Activated T-cell treated with anti-CD3 and anti-CD28 coated beads for 48 hours (primary cell): ENCODE data around the gene PTGER1.

Experiments
- DNase-seq: peaks from one replicate; pipeline ENCODE4 v3.0.0-alpha.2; 2020; ENCODE audit warnings: low read depth

PTGER1 gene

DNA sequence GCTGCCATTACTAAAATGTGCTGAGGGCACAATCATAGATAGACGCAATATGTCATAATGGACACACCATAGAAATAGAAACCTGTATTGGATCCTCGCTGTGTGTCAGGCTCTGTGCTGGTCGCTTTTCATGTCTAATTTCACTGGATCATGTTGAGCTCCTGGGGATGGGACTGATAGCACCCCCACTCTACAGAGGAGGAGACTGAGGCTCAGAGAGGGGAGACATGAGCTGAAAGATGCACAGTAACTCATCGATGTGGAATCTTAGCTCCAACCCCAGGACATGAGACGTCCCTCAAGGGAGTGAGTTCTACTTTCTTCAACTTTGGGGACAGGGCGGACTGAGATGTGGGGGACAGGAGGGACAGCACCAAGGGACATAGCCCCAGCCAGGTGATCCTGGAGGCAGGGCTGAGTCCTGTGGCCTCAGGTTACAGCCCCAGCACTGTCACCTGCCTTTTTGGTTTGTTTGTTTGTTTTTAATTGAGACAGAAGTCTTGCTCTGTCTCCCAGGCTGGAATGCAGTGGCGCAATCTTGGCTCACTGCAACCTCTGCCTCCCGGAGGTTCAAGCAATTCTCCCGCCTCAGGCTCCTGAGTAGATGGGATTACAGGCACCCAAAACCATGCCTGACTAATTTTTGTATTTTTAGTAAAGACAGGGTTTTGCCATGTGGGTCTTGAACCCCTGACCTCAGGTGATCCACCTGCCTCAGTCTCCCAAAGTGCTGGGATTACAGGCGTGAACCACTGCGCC lies 27.4 kb upstream of the PTGER1 start:
- DNase-seq = no peak

DNA sequence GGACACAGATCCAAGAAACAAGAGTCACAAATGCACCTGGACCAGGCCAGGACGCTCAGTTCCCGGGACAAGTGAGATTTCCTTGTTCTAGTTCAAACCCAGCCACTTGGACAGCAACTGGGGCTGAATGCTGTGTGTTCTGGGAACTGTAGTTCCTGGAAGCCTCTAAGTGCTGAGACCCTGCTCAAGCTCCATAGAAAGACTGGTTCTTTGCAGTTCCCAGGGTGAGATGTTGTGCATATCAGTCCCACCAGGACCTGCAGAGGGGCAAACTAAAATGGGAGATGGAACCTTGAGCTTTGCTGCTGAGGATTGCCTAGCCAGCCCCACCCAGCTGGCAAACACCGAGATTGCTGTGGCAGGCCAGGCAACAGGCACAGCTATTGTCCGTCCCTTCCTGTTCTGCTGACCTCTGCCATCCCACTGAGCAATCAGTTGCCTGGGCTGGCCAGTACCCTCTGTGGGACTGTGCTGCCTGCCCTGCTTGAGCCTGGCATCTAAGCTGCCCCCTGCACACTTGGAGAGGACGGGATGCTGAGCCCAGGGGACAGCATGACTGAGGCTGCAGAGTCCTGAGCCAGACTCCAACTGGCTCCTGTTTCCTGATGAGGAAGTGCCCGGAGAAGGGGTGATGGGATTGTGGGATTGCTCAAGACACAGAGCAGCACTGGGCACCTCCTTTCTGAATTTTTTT lies 22.2 kb upstream of the PTGER1 start:
- no peak for DNase-seq

DNA sequence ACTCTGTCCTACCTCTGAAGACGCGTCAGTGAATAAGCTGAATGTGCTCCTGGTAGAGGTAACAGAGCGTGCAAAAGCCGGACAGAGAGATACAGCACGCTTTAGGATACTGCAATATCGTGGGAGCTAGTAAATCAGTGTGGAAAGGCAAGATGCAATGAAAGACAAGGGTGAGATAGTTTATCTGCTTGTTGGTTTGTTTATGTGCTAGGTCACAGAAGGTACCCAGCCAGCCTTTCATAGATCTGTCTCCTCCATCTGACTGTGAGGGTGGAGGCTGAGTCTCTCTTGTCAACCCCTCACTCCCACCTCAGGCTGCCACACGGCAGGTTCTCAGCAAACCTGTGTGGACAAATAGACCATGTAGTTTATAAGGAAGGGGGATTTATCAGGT lies 21.7 kb upstream of the PTGER1 start:
- DNase-seq = no peak

DNA sequence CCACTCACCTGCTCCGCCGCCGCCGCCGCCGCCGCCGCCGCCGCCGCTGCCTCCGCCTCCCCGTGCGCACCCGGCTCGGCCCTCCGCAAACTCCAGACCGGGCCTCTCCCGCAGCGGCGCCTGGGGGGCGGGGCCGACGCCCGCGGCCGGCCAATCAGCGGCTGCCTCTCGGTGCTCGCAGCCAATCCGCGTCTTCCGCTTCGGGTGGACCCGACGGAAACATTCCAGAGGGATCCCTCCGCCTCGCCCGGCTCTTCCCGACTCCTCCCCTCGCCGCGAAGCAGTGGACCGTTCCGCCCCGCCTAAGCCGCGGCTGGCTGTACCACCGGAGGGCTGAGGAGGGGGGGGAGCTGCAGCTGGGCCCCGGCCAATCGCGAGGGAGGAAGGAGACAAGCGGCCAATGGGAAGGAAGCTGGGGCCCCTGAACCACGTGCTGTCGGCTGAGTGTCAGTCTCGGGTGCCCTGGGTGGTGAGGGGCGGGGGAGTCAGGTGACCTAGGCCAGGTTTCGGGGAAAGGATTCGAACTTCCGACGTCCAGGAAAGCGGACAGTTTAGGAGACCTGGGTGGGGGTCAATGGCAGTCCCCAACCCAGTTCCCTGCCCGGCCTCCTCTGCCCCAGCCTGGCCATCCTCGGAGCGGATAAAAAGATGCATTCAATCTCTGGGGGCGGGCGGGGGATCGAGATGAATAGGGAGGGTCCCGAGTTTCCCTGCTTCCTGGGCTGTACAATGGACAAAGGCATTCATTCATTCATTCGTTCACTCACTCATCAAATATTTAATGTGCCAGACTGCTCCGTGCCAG lies 21.1 kb upstream of the PTGER1 start, which contains the start of gene GIPC1:
Gene GIPC1 (minus strand): TSS at position 99 of the 805 bp plus-strand sequence. CDS start 13,151 bp downstream, outside the sequence.
- peak; percentile 86 for DNase-seq

DNA sequence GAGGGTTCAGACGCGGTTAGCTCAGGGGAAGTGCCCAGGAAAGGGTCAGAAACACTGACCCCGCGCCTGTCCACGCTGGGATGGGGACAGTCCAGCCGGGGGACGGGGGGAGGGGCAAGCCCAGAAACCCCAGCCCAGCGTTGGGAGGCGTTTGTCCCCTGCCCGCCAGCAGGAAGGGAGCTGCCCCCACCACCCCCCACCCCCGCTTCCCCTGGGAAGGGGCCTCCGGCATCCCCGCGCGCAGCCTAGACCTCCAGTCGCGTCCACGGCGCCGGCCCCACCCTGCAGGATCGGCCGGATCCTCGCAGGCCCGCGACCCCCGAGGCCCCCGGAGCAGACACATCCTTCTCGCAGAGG lies 20.5 kb upstream of the PTGER1 start:
- no peak for DNase-seq

DNA sequence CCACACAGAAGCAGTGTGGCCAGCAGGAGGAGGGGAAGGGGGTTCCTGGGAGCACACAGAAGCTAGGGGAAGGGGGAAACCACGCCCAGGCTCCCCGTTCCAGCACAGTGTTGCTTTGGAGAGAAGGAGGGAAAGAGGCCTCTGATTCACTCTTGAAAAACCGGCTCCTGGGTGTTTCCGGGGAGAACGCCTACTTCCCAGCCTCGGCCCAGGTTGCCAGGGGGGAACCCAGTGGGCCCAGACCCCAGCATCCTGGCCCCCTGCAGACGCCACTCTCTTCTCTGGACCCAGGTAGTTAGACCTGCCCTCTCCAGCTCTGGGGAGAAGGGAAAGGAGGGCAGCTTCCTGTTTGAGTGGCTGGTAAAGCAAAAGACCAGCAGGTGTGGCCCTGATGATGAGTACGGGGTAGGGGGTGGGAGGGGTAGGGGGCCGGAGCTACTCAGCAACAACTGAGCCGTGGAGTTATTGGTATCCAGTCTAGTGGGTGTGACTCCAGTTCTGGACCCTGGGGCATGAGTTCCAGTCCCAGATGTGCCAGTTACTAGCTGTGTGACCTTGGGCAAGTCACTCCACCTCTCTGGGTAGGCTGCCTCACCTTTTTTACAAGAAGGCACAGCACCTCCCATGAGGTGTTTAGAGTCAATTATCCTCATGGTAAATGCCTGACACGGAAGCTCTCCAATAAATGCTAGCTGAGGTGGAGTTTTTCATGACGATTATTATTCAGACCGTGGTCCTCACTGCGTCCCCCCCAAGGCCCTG lies 19.9 kb upstream of the PTGER1 start:
- DNase-seq = no peak

DNA sequence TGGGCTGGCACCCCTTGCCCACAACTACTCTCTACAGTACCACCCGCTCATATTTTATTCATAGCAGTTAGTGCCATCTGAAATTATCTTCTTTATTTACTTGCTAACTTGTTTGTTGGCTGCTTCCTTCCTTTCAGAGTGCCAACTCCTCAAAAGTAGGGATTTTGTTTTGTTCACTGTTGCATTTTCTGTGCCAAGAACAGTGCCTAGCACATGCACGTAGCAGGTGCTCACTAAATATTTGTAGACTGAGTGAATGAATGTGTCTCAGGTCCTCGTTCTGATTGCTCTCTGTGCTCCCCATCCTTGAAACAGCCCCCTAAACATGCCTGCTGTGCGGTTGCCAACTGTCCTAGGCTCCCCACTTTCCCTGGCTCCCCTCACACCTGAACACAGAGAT lies 19.3 kb upstream of the PTGER1 start:
- no peak for DNase-seq

DNA sequence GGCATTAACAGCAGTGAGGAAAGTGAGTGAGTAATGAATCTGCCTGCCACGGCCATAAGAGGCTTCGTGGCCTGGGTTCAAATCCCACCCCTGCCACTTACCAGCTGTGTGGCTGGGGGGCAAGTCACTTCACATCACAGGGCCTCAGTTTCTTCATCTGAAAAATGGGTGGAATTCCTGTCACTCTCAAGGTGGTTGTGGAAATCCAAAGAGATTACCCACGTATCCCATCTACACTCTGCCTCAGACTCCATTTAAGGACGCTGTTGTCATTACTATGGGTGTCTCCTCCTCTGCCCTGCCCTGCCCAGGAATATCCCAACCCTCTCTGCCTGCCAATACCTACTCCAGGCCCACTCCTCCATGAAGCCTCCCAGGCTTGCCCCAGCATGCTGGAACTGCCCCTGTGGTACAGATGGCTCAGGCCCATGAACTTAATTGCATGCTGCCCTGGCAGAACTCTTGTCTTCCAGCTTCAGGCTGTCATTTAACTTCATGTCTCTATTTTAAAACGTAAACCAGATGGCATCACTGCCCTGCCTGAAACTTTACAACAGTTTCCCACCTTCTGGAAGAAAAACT lies 17.7 kb upstream of the PTGER1 start:
- no peak for DNase-seq

DNA sequence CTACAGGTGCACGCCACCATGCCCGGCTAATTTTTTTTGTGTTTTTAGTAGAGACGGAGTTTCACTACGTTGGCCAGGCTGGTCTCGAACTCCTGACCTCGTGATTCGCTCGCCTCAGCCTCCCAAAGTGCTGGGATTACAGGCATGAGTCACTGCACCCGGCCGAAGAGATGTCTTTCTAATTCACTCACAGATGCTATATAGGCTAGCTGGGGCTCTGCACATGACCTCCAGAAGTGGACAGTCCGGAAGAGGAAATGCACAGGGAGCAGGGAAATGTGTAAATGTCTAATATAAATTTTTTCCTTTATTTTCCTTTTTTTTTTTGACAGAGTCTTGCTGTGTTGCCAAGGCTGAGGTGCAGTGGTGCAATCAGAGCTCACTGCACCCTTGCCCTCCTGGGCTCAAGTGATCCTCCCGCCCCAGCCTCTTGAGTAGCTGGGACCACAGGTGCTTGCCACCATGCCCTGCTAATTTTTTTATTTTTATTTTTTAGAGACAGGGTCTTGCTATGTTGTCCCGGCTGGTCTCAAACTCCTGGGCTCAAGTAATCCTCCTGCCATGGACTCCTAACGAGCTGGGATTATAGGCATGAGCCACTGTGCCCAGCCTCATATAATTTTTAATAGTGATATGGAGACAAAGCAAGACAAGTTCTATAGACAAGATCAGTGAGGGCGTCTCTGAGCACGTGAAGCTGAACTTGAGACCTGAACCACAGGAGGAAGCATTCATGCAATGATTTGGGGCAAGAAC lies 12.4 kb upstream of the PTGER1 start:
- no peak for DNase-seq

DNA sequence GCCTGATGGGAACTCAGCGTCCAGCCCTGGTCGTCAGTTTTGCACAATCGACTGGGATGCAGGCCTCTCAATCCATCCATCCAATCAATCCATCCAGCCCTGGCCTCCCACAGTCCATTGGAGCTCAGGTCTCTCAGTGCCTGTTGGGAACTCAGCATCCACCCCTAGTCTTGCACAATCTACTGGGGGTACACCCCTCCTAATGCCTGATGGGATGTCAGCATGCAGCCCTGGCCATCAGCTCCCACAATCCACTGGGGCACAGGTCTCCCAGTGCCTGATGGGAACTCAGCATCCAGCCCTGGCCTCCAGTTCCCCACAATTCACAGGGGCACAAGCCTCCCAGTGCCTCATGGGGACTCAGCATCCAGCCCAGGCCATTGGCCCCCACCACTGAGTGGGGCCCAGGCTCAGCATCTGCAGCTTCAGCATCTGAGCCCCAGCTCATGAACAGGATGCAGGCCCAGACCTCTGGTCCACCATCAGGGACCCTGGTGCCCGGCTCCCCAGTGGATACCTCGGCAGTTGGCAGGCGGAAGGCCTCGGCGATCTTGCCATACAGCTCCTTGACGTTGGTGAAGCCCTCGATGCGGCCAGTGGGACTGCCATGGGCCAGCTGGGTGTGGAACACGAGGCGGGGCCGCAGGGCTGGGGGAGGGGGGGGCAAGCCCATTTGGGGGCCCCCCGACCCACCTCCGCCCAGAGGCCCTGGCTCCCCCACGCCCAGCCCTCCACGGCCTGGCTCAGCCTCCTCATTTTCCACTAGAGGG lies 7.2 kb upstream of the PTGER1 start:
- DNase-seq = no peak

DNA sequence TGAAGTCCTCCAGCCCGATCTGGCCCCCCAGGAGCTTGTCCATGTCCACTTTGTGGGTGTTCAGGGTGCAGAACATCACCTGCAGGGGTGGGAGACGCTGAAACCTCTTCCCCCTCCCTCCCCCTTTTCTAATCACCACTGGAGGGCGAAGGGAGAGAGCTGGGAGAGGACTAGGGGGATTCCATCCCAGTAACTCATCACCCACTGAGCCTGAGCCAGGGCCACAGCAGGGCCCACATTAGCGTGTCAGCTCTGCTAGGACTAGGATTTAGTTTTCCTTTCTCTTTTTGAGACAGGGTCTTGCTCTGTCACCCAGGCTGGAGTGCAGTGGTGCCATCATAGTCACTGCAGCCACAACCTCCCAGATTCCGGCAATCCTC lies 5.5 kb upstream of the PTGER1 start:
- DNase-seq = no peak

DNA sequence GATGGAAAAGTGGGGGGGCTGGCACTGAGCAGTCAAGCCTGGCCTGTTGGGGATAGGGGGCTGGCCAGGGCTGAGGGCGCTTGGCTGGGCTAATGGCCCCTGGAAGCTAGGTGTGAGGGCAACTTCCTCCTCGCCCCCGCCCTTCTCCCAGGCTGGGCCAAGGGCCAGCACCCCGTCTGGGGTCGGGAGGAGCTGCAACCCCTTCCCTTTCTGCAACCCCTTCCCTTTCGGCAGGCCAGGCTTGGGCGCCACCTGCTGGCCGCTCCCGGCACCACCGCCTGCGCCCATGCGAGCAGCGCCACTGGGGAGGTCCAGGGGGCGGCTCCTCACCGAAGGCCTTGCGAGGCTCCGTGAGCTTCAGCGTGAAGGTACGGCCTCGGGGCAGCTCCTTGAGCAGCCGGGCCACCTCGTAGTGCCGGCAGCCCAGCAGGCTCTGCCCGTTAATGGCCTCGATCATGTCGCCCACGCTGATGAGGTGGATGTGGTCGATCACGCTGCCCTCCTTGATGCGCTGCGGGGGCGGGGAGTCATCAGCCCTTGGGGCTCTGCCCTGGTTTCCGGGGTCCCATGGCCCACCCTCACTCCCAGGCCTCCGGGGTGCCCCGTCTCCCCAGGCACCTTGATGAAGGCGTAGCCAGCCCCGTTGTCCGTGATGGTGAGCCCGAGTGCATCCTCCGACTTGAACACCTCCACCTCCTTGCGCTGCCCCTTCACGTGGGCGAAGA lies 5.0 kb upstream of the PTGER1 start:
- DNase-seq = peak; percentile 75

DNA sequence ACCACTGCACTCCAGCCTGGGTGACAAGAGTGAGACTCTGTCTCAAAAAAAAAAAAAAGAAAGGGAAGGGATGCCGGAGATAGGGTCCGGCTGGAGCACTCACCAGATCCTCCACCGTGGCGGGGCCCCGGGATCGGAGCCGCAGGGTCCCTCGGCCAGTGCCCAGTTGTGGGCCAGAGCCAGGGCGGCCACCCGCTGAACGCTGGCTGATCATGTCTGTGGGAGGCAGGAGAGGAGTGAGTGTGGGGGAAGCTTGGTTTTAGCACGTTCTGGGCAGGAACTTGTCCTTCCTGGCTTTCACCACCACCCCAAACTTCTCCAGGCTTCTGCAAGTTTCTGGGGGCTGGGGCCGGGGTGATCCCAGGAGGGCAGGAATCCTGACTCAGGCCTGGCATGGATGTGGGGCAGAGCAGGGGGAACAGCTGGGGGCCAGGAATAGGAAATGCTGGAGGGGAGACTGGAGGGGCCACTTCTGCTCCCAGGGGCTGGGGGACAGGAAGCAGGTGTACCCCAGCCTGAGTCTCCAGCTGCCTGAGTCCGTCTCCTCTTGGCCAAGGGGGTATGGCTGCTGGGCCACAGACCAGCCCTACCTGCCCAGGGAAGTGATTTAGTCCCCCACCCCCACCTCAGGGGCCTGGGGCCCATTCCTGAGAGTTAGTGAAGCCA lies 4.3 kb upstream of the PTGER1 start:
- DNase-seq = no peak

DNA sequence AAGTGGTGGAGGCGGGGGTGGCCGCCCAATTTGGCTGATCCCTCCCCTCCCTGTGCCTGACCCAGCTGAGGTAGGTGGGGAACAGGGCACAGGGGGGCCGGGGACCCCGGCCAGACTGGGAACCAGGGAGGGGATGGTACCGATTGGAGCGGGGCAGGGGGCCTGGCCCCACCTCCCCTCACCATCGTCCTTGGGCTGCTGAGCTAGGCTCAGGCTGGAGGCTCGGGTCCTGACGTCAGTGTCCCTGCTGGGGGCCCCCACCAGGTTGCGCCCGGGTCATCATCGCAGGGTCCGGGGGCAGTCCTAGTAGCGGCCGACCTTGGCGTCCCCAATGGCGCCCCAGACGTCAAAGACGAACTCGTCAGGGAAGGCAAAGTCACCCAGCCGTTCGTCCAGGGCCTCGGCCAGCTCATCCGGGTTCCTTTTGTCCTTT lies 3.0 kb upstream of the PTGER1 start:
- DNase-seq = no peak

DNA sequence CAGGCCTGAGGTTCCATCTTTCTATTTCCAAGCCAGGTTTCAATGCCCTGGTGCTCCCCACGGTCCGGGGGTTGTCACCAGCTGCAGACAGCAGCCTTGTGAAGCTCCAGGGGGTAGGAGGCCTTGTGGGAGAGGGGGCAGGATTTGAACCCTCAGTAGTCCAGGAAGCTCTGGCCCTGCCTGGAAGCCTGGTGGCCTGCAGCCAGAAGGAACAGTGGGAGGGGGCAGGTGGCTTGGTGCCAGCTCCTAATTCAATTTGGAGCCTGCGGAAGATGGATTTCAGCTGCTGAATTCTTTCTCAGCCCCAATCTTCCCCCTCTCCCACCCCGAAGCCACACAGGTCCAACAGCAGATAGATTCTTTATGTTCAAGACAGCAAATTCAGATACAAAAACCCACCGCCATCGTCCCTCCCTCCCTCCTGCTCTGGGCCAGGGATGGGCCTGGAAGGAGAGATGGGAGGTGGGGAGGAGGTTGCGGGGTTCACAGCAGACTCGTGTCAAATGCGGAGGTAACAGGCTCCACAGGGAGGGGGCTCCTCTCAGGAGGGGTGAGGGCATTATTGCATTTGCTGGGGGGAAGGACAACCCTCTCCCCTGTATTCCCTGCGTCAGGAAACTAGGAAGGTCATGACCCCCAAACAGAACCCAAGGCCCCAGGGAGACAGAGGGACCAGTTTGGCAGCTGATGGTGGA lies 2.4 kb upstream of the PTGER1 start:
- DNase-seq = no peak

DNA sequence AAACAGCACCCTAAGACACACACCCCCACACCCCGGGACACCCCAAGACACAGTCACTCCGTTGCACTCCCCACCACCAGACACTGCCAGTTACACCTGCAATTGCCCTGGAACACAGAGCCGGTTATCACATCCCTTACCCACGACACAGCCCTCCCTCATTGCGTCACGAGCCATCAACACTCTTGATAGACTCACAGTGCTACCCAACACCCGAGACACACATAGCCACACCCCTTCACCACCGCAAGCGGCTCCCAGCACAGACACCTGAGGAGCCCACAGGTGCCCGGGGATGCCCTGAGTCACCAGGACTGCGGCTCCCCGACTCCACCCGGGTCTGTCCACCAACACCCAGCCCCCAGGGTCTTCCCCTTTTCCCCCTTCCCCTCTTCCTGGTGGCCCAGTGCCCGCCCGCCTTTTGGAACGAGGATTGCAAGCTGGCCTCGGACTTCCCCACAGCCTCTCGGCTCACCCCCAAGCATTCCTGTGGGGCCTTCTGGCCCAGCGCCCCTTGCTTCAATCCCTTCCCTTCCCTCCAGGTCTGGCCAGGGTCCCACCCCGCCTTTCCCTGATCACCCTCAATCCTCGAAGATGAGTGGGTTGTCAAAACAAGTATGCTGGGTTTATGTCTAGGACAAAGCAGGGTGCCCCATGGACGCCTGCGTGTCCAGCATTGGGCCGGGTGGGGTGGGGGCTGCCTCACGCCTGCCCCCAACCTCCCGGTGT lies 1.7 kb upstream of the PTGER1 start:
- no peak for DNase-seq

DNA sequence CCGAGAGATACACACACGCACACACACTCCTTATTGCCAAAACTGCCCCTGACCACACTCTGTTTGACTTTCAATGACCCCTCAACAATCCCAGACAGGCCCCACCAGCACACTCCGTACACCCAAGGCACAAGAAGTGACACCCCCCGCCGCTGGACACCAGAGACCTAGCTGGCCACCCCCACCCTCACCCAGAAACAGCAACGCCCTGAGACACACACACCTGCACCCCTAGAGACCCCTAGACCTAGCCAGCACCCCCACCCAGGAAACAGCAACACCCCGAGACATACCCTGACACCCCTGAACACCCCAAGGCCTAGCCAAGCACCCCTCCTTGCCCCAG lies 1.1 kb upstream of the PTGER1 start:
- DNase-seq = no peak

DNA sequence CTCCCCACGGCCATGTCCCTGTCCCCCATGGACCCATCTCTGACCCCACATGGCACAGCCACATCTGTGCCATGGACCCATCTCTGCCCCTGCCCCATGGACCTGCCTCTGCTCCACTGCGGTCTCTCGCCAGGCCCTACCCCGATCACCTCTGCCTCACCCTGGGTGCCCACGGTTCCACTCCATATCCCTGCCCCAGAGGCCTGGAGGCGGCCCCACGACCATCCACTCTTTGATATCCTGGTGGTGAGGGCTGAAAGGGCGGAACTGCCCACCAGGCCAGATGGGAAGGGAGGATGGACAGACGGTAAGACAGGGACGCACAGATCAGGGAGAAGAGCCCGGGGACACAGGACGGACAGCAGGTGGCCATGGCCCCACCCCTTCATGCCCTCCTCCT lies 327 bp downstream of the PTGER1 start:
- DNase-seq = no peak
